ENCODE data around the gene CD248.

Gene CD248

DNA sequence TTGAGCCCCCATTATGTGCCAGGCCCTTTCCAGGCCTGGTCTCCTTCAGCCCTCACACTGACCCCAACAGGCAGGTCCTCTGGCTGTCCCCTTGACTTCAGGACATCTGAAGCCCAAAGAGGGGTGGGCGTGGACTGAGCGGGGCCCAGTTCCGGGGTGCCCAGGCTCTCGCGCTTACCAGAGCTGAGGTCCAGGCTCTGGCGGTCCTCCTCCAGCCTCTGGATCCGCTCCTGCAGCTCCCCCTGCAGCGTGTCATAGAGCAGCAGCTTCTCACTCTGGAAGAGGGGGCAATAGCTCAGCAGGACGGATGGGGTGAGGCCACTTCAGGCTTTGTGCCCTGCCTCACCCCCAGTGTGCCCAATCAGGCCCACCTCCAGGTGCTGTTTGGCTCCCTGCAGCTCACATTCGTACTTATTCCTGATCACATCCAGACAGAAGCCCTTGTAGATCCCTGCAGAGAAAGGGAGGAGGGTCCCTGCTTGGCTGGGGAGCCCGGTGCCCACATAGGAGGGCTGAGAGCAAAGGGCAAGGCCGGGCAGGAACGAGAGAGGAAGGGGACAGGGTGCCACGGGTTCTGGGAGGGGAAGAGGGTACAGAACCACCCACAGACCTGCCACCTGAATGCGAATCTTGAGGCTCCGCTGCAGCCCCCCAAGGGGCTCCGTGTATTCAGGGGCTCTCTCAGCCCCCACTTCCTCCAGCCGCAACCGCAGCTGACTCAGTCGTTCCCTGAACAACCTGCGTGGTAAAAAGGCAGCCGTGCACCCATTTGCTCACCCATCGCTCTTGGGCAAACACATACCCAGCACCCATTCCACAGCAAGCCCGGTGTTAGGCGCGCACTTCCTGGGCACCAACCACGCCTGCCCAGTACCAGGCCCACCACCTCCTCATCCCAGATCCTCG lies 24.0 kb upstream of the CD248 start:
- DNase-seq (ENCODE audit: low read depth): no peak

DNA sequence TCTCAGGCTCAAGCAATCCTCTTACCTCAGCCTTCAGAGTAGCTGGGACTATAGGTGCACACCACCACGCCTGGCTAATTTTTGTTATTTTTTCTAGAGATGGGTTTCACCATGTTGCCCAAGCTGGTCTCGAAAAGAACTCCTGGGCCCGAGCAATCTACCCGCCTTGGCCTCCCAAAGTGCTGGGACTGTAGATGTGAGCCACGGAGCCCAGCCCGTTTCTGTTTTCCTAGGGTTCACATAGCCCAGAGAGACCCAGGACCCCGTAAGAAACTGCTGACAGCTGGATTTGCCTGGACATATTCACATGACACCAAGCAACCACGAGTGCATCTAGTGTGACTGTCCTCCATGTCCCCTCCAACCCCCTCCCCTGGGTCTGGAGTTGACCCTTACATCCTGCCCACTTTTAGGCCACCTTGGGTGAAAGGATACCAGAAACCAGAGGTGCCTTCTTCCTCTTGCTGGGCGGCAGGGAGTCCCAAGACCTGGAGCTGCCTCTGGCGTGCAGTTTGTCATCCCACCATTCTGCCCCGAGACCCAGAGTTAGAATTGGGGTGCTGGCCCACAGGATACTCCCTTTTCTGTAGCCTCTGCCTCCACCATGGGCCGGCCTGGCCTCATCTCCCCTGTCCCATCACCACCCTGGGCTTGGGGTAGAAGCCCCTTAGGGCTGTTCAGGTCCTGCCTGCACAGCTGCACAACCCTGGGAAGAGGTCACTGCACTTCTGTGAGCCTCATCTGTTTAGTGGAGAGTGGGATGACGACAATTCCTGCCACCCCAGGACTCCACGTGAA lies 23.0 kb upstream of the CD248 start:
- DNase-seq (ENCODE audit: low read depth): no peak

DNA sequence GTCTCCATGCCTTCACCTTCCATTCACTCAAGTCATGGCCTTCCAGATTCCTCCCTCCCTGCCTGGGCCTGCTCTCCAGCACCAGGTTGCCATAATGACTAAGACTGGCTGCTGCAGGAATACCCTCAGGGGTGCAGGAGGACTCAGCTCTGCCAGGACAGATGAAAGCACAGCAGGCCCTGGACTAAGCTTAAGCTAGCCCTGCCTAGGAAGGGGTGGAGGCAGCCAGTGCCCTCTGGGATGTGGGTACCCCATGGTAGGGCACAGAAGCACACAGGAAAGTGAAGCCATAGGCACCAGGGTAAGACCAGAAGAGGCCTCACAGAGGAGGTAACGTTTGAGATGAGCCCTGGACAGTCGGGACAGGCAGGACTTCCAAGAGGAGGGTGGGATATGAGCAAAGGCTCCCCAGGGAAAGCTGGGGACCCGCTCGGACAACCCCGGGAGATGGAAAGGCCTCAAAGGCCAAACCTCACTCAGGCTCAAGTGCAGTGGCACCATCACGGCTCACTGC lies 22.4 kb upstream of the CD248 start:
- no peak for DNase-seq (ENCODE audit: low read depth)

DNA sequence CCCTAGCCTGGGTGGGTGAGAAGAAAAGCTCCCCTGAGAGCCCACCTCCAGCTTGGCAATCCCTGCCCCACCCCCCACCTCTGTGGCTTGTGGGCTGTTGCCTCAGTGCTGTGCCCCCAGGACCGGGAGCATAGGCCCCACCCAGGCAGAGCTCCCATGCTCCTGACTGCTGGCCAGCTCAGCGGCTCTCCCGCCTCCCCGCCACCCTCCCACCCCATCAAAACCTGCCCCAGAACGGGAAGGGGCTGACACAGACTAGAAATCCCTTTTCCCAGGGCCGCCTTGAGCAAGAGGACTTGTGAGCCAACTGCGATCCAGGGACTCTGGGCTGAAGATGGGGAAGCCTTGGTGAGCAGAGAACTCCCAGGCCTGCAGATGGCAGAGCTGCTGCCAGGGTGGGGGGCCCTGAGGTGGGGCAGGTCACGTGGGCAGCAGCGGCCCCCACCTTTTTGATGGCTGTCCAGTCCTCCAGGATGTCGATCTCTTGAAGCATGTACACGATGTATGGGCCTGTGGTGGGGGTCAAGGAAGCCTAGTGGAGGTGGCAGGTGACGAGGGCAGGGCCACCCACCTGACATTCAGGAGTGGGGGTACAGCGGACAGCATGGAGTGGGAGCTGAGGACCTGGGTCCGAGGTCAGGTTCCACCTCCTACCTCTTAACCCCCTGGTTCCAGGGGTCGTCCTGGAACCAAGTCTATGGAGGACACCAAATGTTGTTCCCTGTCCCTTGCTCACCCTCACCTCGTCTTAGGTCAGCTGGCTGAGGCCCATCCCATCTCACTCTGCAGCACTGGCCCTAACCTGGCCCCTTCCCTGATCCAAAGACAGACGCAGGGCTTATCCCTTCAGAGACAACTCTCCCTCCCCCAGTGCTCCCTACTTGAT lies 21.7 kb upstream of the CD248 start:
- no peak for DNase-seq (ENCODE audit: low read depth)

DNA sequence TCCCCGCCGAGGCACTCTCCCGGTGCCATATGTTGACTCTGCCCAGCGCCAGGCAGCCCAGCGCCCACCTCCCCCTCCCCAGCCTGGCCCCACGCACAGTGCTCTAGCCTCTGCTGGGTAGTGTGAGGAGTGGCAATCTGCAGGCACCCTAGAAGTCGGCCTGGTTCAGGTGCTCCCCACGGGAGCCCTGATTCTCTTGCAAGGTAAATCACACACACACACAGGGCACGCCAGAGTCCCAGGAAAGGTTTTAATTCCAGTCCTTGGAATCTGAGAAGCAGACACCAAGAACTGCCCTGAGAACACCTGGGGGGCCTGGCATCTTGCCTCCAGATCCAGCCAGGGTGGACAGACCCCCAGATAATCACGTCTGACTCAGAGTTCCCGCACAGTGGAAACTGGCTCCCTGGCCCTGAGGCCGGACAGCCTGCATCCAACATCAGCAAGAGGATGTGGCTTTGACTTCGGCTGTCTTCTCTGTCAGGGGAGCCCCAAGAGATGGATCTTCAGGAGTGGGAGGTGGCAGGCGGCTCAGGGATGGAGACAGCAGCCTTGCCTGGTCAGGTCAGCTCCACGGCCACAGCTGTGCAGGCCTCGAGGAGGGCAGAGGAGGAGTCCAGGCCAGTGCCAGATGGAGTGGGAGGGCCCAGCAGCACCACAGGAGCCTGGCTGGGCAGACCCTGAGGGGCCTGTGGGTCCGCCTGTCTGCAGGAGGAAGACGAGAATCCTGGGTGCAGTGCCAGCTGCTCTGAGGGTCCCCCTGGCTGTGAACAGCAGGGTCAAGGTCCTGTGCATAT lies 20.5 kb upstream of the CD248 start:
- DNase-seq (ENCODE audit: low read depth): no peak

DNA sequence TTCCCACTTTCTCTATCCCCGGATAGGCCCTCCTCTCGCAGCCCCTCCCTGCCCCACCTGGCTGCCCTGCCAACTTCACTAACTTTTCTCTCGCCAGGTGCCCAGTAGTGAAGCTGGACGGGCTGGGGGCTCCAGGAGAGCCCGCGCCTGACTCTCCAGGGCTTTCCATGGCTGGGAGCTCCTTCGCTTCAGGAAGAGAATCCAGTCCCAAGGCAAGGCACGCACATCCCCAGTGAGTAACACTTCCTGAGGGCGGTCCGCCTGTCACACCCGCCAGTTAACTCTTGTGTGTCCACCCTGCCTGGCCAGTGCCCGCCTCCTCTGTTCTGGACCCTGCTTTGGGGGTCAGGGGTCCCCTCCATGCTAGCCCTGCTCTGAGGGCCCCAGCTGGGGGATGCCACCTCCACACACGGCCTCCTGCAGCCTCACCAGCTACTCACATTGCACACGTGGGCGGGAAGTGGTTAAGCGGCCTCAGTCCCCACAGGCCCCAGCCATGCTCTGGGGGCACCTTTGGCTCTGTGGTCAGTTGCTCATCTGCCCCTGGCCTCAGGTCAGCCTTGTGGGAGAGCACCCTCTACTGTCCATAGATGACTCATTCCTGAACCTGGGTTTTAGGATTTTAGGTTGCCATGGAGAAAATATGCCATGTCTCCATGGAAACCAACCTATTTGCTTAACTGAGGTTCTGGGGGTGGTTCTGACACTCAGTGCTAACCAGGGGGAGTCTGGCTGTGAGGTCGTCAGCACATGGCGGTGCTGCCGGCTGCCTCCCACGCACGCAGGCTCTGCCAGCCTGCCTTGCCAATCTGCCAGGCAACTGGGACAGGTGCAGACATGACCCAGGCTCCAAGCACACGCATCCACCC lies 19.6 kb upstream of the CD248 start, which contains the start of gene RIN1:
RIN1 (minus strand) TSS at position 201 of the 869 bp plus-strand sequence; CDS start at position 169, 32 bp downstream.
- DNase-seq (ENCODE audit: low read depth): no peak

DNA sequence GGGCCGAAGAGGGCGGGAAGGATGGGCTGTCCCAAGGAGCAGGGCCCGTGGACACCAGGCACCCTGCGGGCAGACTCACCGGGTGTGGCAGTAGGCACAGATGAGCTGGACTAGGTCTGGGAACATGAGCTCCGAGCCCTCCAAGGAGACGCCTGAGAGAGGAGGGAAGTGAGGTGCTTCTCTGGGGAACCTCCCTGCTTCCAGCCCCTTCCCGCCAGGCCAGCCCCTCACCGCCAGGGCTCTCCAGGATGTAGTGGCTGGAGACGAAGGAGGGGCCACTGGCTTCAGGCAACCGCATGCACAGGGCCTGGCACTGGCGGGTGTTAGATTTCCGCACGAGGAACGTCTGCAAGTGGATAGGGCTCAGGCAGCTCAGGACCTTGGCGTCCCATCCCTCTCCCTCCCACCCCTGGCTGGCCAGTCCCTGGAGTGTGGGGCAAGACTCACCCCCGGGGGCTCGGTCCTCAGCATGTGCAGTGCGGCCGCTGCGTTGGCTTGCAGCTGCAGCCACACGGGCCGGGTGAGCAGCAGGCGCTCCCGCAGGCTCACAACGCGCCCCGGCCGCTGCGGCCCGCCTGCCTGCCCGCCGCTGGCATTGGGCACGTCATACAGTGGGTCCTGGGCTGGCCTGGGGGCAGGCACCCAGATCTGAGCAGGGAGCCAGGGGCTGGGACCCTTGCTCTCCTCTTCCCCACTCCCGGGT lies 18.8 kb upstream of the CD248 start:
- no peak for DNase-seq (ENCODE audit: low read depth)

DNA sequence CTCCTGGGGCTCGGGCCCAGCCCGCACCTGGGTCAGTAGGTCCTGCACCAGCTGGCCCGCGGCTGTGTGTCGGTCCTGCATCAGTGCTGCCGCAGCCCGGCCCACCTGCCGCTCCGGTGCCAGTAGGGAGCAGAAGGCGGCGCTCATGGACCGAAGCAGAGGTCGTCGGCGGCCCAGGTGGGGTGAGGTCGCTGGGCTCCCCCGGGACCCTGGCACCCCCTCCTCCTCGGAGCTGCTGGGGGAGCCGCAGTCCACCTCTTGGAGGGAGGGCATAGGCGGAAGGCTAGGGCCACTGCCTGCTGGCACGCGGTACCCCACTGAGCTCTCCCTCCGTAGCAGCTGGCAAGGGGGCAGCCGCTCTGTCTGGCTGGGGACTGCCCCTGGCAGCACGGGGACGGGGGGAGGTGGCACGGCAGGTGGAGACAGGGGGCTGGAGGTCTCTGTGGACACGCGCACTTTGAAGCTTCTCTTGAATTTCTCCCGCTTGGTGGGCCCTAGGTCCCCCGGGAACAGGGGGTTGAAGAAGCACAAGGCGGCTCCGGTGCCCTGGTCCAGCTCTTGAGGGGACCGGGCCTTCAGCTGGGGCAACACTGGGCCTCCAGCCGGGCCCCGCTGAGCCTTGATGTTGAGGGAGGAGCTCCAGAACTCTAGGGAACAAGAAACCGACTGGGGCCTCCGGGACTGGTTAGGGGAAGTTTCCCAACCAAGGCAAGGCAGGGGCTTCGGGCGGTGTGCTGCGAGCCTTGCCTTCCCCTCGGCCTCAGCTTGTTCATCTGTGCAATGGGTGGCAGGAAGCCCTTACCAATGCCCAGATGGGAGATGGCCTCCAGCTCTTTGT lies 18.0 kb upstream of the CD248 start:
- no peak for DNase-seq (ENCODE audit: low read depth)

DNA sequence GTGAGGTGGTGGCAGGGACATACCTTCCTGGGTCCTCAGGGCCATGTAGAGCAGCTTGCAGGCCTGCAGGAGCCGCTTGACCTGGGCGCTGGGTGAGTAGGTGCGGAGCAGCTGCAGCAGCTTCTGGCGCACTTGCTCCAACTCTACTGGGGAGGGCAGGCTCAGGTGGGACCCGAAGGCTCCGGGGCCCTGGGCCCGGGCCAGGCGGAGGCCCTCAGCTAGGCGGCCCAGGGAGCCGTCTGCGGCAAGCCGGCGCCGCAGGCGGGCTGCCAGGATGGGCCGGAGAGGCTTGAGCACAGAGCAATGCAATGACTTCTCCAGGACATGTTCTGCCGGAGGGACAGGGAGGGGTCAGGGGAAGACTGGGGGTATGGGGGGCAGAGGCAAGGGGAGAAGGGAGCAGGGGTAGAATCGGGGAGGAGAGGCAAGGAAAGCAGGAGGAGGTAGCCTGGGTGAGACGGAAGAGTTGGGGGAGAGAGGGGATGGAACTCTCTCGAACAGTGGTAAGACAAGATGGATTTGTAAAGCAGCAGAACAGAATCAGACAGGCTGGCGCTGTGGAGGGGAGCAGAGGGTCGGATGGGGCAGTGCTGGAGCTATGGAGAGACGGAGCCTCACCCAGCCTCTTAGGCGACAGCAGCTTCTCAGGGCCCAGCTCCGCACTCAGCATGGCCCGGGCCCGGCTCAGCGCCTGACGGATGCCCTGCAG lies 17.2 kb upstream of the CD248 start:
- DNase-seq (ENCODE audit: low read depth): no peak

DNA sequence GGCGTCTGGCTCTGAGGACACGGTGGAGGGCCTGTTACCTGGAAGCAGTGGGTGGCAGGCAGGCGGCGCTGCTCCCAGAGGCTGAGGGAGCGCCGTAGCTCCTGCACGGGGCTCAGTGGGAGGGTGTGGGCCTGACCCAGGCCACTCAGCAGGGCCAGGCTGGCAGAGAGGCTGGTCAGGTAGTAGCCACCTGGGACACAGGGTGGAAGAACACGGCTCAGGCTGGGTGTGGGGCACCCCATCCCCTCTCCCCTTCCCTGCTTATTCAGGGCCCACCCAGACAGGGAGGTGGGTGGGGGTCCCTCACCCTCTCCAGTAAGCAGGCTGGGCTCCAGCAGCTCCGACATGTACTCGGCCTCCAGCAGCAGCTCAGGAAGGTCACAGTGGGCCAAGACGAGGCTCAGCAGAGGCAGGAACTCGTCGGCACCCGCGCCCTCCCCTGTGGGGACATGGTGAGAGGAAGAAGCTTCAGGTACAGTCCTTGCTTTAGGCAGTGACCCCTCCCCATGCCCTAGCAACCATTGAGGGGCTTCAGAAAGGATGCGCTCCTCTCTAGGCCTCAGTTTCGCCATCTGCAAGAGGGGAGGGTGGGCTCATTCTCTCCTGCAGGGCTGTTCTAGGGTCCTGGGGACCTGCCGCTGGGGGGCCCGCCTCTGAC lies 16.5 kb upstream of the CD248 start:
- DNase-seq (ENCODE audit: low read depth): no peak

DNA sequence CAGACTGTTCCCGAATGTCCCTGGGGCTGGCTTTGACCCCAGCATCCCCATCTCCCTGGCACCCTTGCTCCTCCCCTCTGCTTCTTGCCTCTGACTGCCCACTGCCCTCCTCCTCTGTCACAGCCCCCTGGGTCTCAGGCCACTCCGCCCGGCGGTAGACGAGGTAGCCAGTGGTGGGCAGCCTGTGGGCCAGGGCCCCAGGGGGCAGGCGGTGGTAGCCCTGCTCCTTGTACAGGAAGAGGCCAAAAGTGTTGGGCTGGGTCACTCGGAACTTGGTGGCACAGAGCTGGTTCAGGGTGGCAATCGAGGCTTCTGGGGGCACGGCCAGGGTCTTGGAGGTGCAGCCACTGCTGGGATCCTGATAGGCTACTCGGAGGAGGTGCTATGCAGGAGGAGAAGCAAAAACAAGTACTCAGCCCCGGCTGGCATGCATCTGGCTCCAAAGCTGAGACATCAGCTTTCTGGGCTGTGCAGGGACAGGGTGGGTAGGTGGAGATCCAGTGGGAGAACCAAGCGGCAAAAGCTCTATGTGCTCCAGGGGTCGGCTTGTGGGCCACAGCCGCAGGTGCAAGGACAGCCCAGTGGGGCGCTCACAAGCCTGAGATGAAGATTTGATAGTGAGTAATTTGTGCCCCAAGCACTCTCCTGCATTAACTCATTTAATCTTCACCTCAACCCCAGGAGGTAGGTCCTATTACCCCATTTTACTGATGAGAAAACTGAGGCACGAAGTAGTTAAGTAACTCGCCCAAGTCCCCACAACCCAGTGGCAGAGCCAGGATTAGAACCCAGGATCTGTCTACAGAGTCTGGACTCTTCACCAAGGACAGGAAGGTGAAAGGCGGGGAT lies 15.8 kb upstream of the CD248 start:
- no peak for DNase-seq (ENCODE audit: low read depth)

DNA sequence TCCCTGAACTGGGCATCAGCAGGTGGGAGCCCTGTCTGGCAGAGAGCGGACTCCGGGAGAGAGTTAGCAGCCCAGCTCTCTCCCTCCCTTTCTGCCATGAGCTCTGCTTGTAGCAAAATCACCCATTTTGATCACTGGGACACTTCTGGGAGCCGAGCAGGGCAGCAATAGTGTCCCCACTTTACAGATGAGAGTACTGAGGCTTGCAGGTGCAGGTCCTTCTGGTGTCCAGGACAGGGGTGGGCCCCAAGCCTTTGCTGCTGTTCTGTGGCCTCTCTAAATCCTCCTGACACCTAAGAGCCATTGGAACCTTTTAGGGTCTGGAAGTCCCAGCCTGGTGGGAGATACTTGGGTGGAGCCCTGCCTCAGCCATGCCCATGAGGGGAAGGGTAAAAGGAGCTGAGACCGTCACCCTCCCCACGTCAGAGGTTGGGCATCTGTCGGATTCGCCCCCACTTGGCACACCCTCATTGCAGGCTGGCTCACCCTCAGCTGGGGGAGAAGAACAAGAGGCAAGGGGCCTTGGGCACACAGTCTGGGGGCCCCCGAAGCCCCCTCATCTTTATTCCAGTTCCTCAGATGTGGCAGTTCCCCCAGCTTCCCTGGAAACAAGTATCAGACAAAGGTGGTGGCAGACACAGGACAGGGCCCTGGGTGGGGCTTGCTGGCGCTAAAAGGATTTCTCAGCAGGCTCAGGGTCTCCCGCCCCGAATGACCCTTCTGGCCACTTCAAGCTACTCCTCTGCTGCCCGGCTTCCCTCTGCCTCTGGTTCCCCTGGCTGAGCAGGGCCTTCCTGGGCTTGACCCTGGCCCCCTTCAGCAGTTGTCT lies 14.9 kb upstream of the CD248 start:
- DNase-seq (ENCODE audit: low read depth): no peak

DNA sequence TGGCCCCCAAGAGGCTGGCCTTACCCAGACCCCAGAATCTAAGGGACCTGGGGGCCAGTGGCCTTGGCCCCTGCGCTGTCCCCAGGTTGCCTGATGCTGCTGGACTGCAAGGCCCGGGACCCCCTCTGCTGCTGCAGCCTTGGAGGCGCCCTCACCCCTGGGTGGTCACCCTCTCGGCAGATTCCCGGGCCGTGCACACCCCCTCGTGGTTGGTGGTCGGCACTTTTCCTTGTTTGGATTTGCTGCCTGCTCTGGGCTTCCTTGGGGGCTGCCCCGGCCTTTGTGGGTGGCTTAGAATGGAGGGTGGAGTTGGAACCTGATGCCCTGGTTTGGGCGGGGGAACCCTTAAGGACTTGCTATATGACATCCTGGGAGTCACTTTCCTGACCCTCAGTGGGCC lies 14.1 kb upstream of the CD248 start:
- no peak for DNase-seq (ENCODE audit: low read depth)

DNA sequence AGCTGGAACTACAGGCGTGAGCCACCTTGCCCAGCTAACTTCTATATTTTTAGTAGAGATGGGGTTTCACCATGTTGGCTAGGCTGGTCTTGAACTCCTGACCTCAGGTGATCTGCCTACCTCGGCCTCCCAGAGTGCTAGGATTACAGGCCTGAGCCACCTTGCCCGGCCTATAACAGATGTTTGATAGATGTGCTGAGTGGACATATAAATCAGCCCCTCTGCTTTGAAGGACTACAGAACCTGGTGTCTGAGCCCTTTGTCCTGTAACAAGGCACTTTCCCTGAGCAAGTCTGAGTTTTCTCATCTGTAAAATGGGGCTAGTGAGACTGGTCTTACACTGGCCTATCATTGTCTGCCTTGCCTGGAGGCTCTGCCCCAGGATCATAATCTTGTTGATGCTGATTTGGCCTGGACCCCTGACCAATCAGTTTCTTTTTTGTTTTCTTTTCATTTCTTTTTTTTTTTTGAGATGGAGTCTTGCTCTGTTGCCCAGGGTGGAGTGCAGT lies 12.4 kb upstream of the CD248 start:
- no peak for DNase-seq (ENCODE audit: low read depth)

Measured in activated gamma-delta T cell treated with anti-CD3 and anti-CD28 coated beads, Interleukin-2, amount 50 U/mL, for 16 hours (primary cell).